WERI-Rb-1 (cell line): ENCODE results near the gene CLIC6.

ENCODE experiments used
- DNase-seq: peaks from one replicate; pipeline ENCODE4 v3.0.0-alpha.2; 2020
- H3K27ac ChIP-seq: fragments of 250-450 bp; sonication (Bioruptor Pico); 2 replicates; pipeline ENCODE4 v1.5.1; 2020; ENCODE audit warnings: mild to moderate bottlenecking, moderate library complexity
- H3K27me3 ChIP-seq: fragments of 250-450 bp; sonication (Bioruptor Pico); 2 replicates; pipeline ENCODE4 v1.5.1; 2021; ENCODE audit warnings: mild to moderate bottlenecking, low read depth, moderate library complexity; ENCODE audit not compliant: insufficient read depth, severe bottlenecking
- H3K36me3 ChIP-seq: fragments of 250-450 bp; sonication (Bioruptor Pico); 2 replicates; pipeline ENCODE4 v1.5.1; 2020; ENCODE audit warnings: mild to moderate bottlenecking, moderate library complexity
- H3K4me3 ChIP-seq: 2 replicates; pipeline ENCODE4 v1.5.1; 2011; ENCODE audit warnings: low read depth, mild to moderate bottlenecking, control low read depth, low read length
- H3K9me3 ChIP-seq: fragments of 250-450 bp; sonication (Bioruptor Pico); 2 replicates; pipeline ENCODE4 v1.5.1; 2021; ENCODE audit warnings: mild to moderate bottlenecking, moderate library complexity; ENCODE audit not compliant: severe bottlenecking
- CTCF ChIP-seq: IDR thresholded peaks from 2 replicates; pipeline ENCODE4 v1.5.1; 2011; ENCODE audit warnings: low read depth, mild to moderate bottlenecking, control low read depth, inconsistent platforms, low read length

Gene CLIC6

DNA sequence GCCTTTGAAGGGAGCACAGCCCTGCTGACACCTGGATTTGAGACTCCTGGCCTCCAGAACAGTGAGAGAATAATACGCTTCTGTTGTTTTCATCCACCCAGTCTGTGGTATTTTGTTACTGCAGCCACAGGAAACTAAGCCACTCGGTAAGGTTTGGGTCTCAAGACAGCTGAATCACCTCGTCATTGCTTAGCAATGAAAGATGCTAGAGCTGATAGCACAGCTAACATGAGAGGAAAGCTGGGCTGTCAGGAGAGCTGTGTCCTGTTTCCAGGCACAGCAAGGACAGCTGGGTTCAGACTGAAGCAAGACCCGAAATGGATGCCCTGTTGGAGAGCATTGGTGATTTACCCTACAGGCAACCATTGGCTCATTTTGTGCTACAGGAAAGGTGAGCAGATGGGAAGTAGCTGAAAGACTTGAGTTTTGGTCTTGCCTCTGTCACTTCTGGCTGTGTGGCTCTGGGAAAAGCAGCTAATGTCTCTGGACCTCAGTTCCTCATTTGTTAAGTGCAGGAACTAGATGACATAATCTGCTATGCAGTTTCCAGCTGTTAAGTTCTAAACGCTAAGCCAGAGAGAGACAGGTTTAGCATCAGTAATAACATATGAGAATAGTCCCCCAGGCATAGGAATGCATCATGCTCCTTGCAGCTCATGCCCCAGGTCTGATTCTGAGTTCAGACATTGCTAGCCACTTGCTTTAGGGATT, 58.0 kb downstream of the CLIC6 start:
- Histone ChIP-seq H3K27ac (no peak overlapping the region), H3K4me3 (no peak overlapping the region), H3K9me3 (peaks cover 2% of the 10 kb centered on the region), H3K27me3 (peaks cover 98% of the 10 kb centered on the region), H3K36me3 (no peaks in the 10 kb centered on the region)
- DNase-seq, result no peak
- TF ChIP-seq CTCF, result no peak

DNA sequence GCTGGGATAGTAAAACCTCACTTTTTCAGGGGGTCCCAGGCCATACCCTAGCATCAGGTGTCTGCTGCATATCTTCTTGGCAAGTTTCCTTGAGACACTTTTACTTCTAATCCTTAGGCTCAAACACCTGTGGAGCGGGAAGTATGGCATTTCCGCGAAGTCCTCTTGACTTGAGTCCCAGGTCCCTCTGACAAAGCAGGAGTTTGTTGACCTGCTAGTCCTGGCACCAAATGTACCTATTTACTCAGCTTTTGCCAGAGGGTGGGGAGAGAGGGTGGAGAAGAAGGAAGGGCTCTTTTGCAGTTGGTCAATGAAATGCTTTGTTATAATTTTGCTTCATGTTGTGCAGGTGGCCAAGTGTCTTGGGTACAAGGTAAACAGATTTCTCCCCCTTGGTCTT, 59.7 kb downstream of the CLIC6 start:
- peaks cover 98% of the 10 kb centered on the region for H3K27me3 ChIP-seq
- H3K36me3 ChIP-seq, result no peaks in the 10 kb centered on the region
- DNase-seq, result no peak
- H3K9me3 ChIP-seq, result peaks cover 2% of the 10 kb centered on the region
- H3K27ac ChIP-seq, result no peak overlapping the region
- no peak for TF ChIP-seq CTCF
- H3K4me3 ChIP-seq, result no peak overlapping the region

DNA sequence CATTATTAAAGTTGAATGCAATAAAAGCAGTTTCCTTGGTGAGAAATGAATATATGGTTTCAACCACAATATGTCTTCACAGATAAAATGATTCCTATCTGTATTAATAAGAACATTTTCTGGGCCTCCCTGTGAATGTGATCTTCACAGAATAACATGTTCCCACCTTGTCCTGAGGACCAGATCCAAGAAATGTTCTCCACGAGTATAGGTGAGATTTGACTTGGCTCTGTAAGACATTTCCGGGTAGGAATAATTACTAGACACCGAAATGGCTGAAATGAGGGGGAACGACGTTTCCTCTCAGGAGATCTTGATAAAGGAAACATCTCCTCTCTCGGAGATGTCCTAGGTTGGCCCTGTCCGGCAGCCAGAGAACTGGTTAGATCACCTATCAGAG, 61.4 kb downstream of the CLIC6 start:
- Histone ChIP-seq H3K27ac (no peak overlapping the region), H3K9me3 (peaks cover 2% of the 10 kb centered on the region), H3K27me3 (peaks cover 98% of the 10 kb centered on the region), H3K36me3 (no peaks in the 10 kb centered on the region), H3K4me3 (no peak overlapping the region)
- DNase-seq, result no peak
- TF ChIP-seq CTCF, result no peak

DNA sequence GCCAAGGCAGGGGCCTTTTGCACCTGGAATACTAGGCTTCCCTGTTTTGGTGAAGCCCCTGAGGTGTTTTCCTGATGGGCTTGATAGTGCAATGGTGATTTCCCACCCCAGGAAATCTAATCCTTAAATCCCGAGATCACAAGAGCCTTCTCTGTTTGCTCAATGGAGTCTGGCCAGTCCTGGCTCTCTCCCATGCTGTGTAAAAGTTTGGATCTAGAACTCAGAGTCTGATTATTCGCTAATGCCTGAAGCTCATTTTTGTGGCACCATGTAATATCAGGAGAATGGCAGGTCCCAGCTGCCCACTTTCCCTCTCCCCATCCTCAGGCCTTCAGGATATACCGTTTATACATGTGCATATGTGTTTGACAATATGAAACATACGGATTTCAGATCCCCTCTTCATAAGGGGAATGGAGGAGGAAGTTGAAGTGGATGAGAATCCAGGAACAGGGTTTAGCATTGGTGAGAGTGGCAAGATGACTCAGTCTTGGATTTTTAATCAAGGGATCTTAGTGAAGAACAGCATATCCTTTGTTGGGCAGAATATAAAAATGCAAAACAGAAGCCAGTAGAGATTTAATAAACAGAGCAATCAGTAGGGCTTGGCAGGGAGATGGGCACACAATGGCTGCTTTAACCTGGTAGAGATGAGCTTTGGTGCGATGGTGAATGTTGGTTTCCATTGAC, 62.1 kb downstream of the CLIC6 start:
- TF ChIP-seq CTCF, result no peak
- H3K9me3 ChIP-seq, result peaks cover 4% of the 10 kb centered on the region
- H3K36me3 ChIP-seq, result no peaks in the 10 kb centered on the region
- no peak overlapping the region for H3K4me3 ChIP-seq
- no peak for DNase-seq
- no peak overlapping the region for H3K27ac ChIP-seq
- peaks cover 100% of the 10 kb centered on the region for H3K27me3 ChIP-seq

DNA sequence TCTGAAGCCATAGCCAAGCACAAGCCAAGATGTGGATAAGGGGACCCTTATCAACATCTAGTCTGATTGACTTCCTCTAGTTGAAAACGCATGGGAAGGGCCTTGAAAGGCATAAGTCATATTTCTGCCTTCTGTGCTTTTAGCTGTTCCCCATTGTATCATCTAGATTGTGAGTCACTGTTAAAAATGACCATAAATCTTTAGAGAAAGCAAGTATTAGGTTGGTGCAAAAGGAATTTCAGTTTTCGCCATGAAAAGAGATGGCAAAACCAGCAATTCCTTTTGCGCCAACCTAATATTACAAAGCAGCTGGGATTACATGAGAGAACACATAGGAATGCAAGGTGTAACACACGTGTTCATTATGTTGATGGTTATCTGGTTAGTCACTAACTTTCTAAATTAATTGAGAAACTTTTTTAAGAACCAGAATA, 63.6 kb downstream of the CLIC6 start:
- no peak overlapping the region for H3K27ac ChIP-seq
- no peak for TF ChIP-seq CTCF

GRCh38 chr21:34733852-34734251, 65.1 kb downstream of the CLIC6 start:
- no peak for DNase-seq
- no peaks in the 10 kb centered on the region for H3K36me3 ChIP-seq
- H3K27ac ChIP-seq, result no peak overlapping the region
- H3K27me3 ChIP-seq, result peaks cover 100% of the 10 kb centered on the region
- TF ChIP-seq CTCF, result no peak
- H3K4me3 ChIP-seq, result no peak overlapping the region
- peaks cover 2% of the 10 kb centered on the region for H3K9me3 ChIP-seq

More for the DNA sequence above, 63.6 kb downstream of the CLIC6 start:
- H3K36me3 ChIP-seq, result no peaks in the 10 kb centered on the region
- no peak for DNase-seq
- peaks cover 100% of the 10 kb centered on the region for H3K27me3 ChIP-seq
- peaks cover 2% of the 10 kb centered on the region for H3K9me3 ChIP-seq
- H3K4me3 ChIP-seq, result no peak overlapping the region
